OCI-LY7 (cell line): ENCODE results near the gene PTPRQ. TPM values are rescaled to one million over a fixed set of nuclear protein-coding genes. Genes with fewer than 3 reads are reported as not detected.

Source experiments
- BruUV-seq: library from RNA; stranded (reverse); fragments of 400-500 nt; replicated peaks from 2 replicates; lab custom pipeline; 2021; lab: Mats Ljungman, UMichigan
- CTCF ChIA-PET: fragments of 300-600 bp; sonication (Branson Sonifier 250); formaldehyde crosslinking; loops from one replicate; lab custom pipeline; 2022; ENCODE audit warnings: antibody characterized with exemption; ENCODE audit not compliant: unreplicated experiment; lab: Charles Lee
- POLR2A ChIA-PET: fragments of 300-600 bp; sonication (Branson Sonifier 250); formaldehyde crosslinking; loops from one replicate; lab custom pipeline; 2022; ENCODE audit warnings: antibody characterized with exemption; lab: Charles Lee
- DNase-seq: peaks from one replicate; pipeline ENCODE4 v3.0.0-alpha.2; 2015; ENCODE audit warnings: low spot score
- H2AFZ ChIP-seq: fragments of 200-600 bp; sonication (generic), shearing (Covaris generic); 2 replicates; pipeline ENCODE4 v1.6.1; 2014; ENCODE audit warnings: mild to moderate bottlenecking, antibody characterized with exemption, low read length, moderate library complexity
- H3K27ac ChIP-seq: fragments of 200-600 bp; sonication (generic); 2 replicates; pipeline ENCODE4 v1.5.1; 2014; ENCODE audit warnings: mixed run types, low read depth, mild to moderate bottlenecking, moderate library complexity, low read length, inconsistent platforms; ENCODE audit not compliant: poor library complexity, severe bottlenecking
- H3K36me3 ChIP-seq: fragments of 200-600 bp; sonication (generic); 2 replicates; pipeline ENCODE4 v1.6.1; 2014; ENCODE audit warnings: mild to moderate bottlenecking, antibody characterized with exemption, low read length, moderate library complexity, mixed read lengths; ENCODE audit not compliant: insufficient read depth
- H3K4me1 ChIP-seq: fragments of 200-600 bp; sonication (generic); 2 replicates; pipeline ENCODE4 v1.5.1; 2014; ENCODE audit warnings: mild to moderate bottlenecking, low read length; ENCODE audit not compliant: insufficient read depth, poor library complexity, severe bottlenecking
- H3K4me2 ChIP-seq: fragments of 200-600 bp; sonication (generic); 2 replicates; pipeline ENCODE4 v1.6.1; 2014; ENCODE audit warnings: mild to moderate bottlenecking, low read length
- H3K4me3 ChIP-seq: fragments of 200-600 bp; sonication (generic); 2 replicates; pipeline ENCODE4 v1.5.1; 2014; ENCODE audit warnings: mild to moderate bottlenecking, low read depth, low read length; ENCODE audit not compliant: poor library complexity, severe bottlenecking
- H3K79me2 ChIP-seq: fragments of 200-600 bp; sonication (generic); 2 replicates; pipeline ENCODE4 v1.6.1; 2016; ENCODE audit warnings: low read depth, mild to moderate bottlenecking, low read length, moderate library complexity, mixed read lengths; ENCODE audit not compliant: insufficient read depth
- H3K9me2 ChIP-seq: fragments of 200-600 bp; sonication (generic); 2 replicates; pipeline ENCODE4 v1.6.1; 2016; ENCODE audit warnings: mild to moderate bottlenecking, low read length, mixed read lengths; ENCODE audit not compliant: insufficient read depth
- H3K9me3 ChIP-seq: fragments of 200-600 bp; sonication (generic); 2 replicates; pipeline ENCODE4 v1.6.1; 2014; ENCODE audit warnings: mild to moderate bottlenecking, mixed run types, low read length, mixed read lengths
- H4K20me1 ChIP-seq: fragments of 200-600 bp; sonication (generic); 2 replicates; pipeline ENCODE4 v1.6.1; 2014; ENCODE audit warnings: mild to moderate bottlenecking, antibody characterized with exemption, low read length, moderate library complexity, mixed read lengths; ENCODE audit not compliant: insufficient read depth
- EZH2phosphoT487 ChIP-seq: fragments of 200-600 bp; sonication (generic); IDR thresholded peaks from 2 replicates; pipeline ENCODE4 v1.6.1; 2018; ENCODE audit warnings: low read depth, borderline replicate concordance, mild to moderate bottlenecking, mixed run types, antibody characterized with exemption, low read length, moderate library complexity, mixed read lengths
- intact Hi-C: fragments of 100-400 bp; cut with micrococcal nuclease; formaldehyde crosslinking; loops from one replicate; pipeline ENCODE4 v1.10.0; 2022; ENCODE audit not compliant: unreplicated experiment
- total RNA-seq, 2 experiments: library from RNA; depleted of rRNA in 1 of 2; stranded (reverse); fragments of >200 nt in 1 of 2; shearing (Covaris generic) in 1 of 2; gene quantifications; 2 replicates each; pipeline ENCODE4 v1.2.3, GENCODE V29; 2014 to 2022
- TF ChIP-seq, protein P1 (sequence below): fragments of 200-600 bp; sonication (generic); conservative IDR thresholded peaks from 2 replicates; pipeline ENCODE4 v1.5.1; 2014; ENCODE audit warnings: mild to moderate bottlenecking, antibody characterized with exemption, low read length, moderate library complexity, mixed read lengths

PTPRQ gene
- total RNA-seq, 2 experiments from 2014 or later = not detected

DNA sequence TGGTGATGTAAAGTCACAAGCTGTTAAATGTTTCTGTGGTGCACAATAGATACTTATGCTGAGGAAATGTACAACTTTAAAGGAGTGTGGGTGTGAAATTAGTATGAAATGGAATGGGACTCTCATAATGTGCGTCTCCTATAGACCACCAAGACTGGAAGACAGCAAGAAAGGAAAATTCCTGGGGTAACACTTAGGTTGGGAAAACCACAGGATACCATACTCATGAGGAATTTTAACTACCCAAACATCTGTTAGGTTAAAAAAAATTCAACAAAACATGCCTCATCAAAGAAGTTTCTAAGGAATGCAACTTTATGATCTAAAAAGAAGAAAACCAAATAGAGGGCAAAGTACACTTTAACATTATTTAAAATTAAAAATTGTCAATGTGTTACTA is 149.7 kb downstream of the PTPRQ start:
- Histone ChIP-seq H4K20me1 (no peaks in the 10 kb centered on the region), H3K36me3 (no peaks in the 10 kb centered on the region), H3K4me3 (no peak overlapping the region), H3K79me2 (no peaks in the 10 kb centered on the region), H3K9me2 (no peaks in the 10 kb centered on the region), H2AFZ (no peak overlapping the region), H3K4me2 (no peak overlapping the region), H3K27ac (no peak overlapping the region), H3K9me3 (no peaks in the 10 kb centered on the region), H3K4me1 (no peaks in the 10 kb centered on the region)
- intact Hi-C loops = no loop called here
- no peak for DNase-seq
- ChIA-PET POLR2A (no interaction called here), CTCF (no interaction called here)
- BruUV-seq = no TSS peak
- TF ChIP-seq, protein P1, sequence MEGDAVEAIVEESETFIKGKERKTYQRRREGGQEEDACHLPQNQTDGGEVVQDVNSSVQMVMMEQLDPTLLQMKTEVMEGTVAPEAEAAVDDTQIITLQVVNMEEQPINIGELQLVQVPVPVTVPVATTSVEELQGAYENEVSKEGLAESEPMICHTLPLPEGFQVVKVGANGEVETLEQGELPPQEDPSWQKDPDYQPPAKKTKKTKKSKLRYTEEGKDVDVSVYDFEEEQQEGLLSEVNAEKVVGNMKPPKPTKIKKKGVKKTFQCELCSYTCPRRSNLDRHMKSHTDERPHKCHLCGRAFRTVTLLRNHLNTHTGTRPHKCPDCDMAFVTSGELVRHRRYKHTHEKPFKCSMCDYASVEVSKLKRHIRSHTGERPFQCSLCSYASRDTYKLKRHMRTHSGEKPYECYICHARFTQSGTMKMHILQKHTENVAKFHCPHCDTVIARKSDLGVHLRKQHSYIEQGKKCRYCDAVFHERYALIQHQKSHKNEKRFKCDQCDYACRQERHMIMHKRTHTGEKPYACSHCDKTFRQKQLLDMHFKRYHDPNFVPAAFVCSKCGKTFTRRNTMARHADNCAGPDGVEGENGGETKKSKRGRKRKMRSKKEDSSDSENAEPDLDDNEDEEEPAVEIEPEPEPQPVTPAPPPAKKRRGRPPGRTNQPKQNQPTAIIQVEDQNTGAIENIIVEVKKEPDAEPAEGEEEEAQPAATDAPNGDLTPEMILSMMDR = no peak
- no peak for TF ChIP-seq EZH2phosphoT487

DNA sequence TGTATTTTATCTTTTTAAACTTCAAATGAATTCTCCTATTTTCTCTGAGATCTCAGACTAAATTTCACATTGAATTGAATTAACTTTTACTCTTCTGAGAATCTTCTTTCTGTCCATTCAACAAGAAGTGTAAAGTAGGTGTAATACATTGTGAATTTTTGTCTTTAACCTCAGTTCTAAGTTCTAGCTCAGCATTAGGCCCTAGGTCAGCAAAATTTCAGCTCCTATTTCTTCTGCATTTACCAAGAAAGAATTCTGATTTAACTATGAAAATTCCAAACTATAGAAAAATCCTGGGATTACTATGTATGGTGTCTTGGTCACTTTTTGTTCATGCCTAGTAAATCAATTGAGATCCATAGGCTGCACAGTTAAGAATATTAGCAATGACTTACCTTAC is 152.5 kb downstream of the PTPRQ start:
- intact Hi-C loops = loop anchor here (5.0 kb wide), 1 partner anchor 184 kb away; no protein-coding TSS in a partner anchor
- Histone ChIP-seq H3K36me3 (no peaks in the 10 kb centered on the region), H3K27ac (no peak overlapping the region), H3K4me3 (no peak overlapping the region), H3K9me3 (no peaks in the 10 kb centered on the region), H3K79me2 (no peaks in the 10 kb centered on the region), H3K4me2 (no peak overlapping the region), H4K20me1 (no peaks in the 10 kb centered on the region), H3K9me2 (no peaks in the 10 kb centered on the region), H2AFZ (no peak overlapping the region), H3K4me1 (no peaks in the 10 kb centered on the region)
- CTCF ChIA-PET = no interaction called here
- POLR2A ChIA-PET = interaction anchor here (0.6 kb wide), 1 partner anchor 1832 kb away, joined by 3 read pairs; no protein-coding TSS in a partner anchor
- BruUV-seq = no TSS peak
- TF ChIP-seq, protein P1 = no peak
- TF ChIP-seq EZH2phosphoT487 = no peak
- no peak for DNase-seq

- no peaks in the 10 kb centered on the region for H3K79me2 ChIP-seq
- H3K36me3 ChIP-seq = no peaks in the 10 kb centered on the region
- TF ChIP-seq, protein P1 = peak; percentile 84
- TF ChIP-seq EZH2phosphoT487 = no peak
- H3K4me1 ChIP-seq = no peaks in the 10 kb centered on the region
- H3K4me3 ChIP-seq = no peak overlapping the region
- no TSS peak for BruUV-seq
- no peaks in the 10 kb centered on the region for H3K9me3 ChIP-seq
- H4K20me1 ChIP-seq = no peaks in the 10 kb centered on the region
- H3K4me2 ChIP-seq = no peak overlapping the region
- no peaks in the 10 kb centered on the region for H3K9me2 ChIP-seq
- intact Hi-C loops = loop anchor here (2.0 to 5.0 kb wide), 2 partner anchors 125 to 186 kb away; no protein-coding TSS in a partner anchor
- H2AFZ ChIP-seq = peak overlapping the region; percentile 45
- DNase-seq = peak; percentile 53
- ChIA-PET POLR2A (interaction anchor here (0.6 to 0.7 kb wide), 2 partner anchors 12 to 78 kb away, joined by 3 read pairs; no protein-coding TSS in a partner anchor), CTCF (no interaction called here)
- no peak overlapping the region for H3K27ac ChIP-seq
Observed at GRCh38 chr12:80598004-80598606, 154.1 kb downstream of the PTPRQ start.
